Heart left ventricle (tissue), 16 donors: ENCODE results near the gene PSMG1. TPM values are rescaled to one million over a fixed set of nuclear protein-coding genes. Genes with fewer than 3 reads are reported as not detected.
A peak's percentile ranks its signal among the peaks of the same experiment; 100 is the strongest.
"Not testable (repeated sequence)": the region's sequence is repeated elsewhere in the genome, so short reads cannot be mapped to it uniquely, and the experiment has no call there.

Experiments used
- ATAC-seq, 4 donors: fragments of 200-7000 bp; cut with Tn5 transposase; one replicate each; pipeline ENCODE4 v1.9.1; 2020 to 2022; ENCODE audit warnings: moderate library complexity in 4 of 4, mild to moderate bottlenecking in 3 of 4, moderate number of reproducible peaks in 1 of 4
- DNase-seq, 5 donors: peaks; one replicate each; pipeline ENCODE4 v3.0.0-alpha.2; 2020
- H3K27ac ChIP-seq, 12 donors: fragments of 200-600 bp; sonication (generic) in 4 of 12; one replicate each; pipeline versions ENCODE4 v1.5.0 to v1.8.0; 2016 to 2022; ENCODE audit warnings: mild to moderate bottlenecking in 2 of 12
- H3K27me3 ChIP-seq, 9 donors: fragments of 200-600 bp; sonication (generic) in 2 of 9; one replicate each; pipeline versions ENCODE4 v1.5.1 to v1.8.0; 2016 to 2022; ENCODE audit warnings: mild to moderate bottlenecking in 3 of 9
- H3K36me3 ChIP-seq, 9 donors: fragments of 200-600 bp; sonication (generic) in 2 of 9; one replicate each; pipeline versions ENCODE4 v1.5.0 to v1.8.0; 2018 to 2022; ENCODE audit warnings: mild to moderate bottlenecking in 2 of 9
- H3K4me1 ChIP-seq, 12 donors: fragments of 200-600 bp; sonication (generic) in 4 of 12; one replicate each; pipeline versions ENCODE4 v1.5.0 to v1.8.0; 2016 to 2022; ENCODE audit warnings: mild to moderate bottlenecking in 3 of 12
- H3K4me3 ChIP-seq, 12 donors: fragments of 200-600 bp; sonication (generic) in 4 of 12; one replicate each; pipeline versions ENCODE4 v1.5.0 to v1.8.0; 2017 to 2022; ENCODE audit warnings: mild to moderate bottlenecking in 9 of 12, moderate library complexity in 4 of 12
- H3K9me3 ChIP-seq, 12 donors: fragments of 200-600 bp; sonication (generic) in 4 of 12; one replicate each; pipeline versions ENCODE4 v1.5.0 to v1.8.0; 2016 to 2022; ENCODE audit warnings: mild to moderate bottlenecking in 1 of 12
- CTCF ChIP-seq, 12 donors: fragments of 200-600 bp; sonication (generic) in 4 of 12; IDR thresholded peaks; one replicate each; pipeline versions ENCODE4 v1.5.0 to v1.8.0; 2018 to 2022; ENCODE audit warnings: antibody characterized with exemption in 12 of 12, mild to moderate bottlenecking in 5 of 12
- POLR2A ChIP-seq, 2 donors: fragments of 450-650 bp; IDR thresholded peaks; one replicate each; pipeline ENCODE4 v1.6.1; 2017; ENCODE audit warnings: antibody characterized with exemption in 2 of 2, mild to moderate bottlenecking in 2 of 2, moderate library complexity in 2 of 2
- WGBS, 4 donors: extraction: QIAGEN DNeasy Blood & Tissue Kit in 2 of 4; methylation state at CpG; one replicate each; pipeline versions ENCODE4 v1.1.5 to v1.1.7; 2013 to 2018; 5-methylcytosine and 5-hydroxymethylcytosine counted together
- intact Hi-C, 10 donors: fragments of 100-400 bp; cut with DNase I; formaldehyde crosslinking; loops; one replicate each; pipeline versions ENCODE4 v1.11.1 to v1.14.2; 2022
- polyA plus RNA-seq, 2 donors: library from polyadenylated mRNA; stranded (reverse); fragments of 200-250 nt; gene quantifications; one replicate each; pipeline ENCODE4 v1.2.3, GENCODE V29; 2013
- total RNA-seq, 9 donors: library from RNA; depleted of rRNA in 2 of 9; stranded (reverse); fragments of >200 nt in 2 of 9; fragmentation: NEBNext Ultra II Directional in 3 of 9; extraction: Animal tissue kit (Norgen Biotek cat#: 25700) in 3 of 9; gene quantifications; one replicate each; pipeline versions ENCODE4 v1.1.0 to v1.2.4, GENCODE V29; 2016 to 2023
- donor health status: ischemic (EF 13 %, LVEDD 7.1; RV severe dilation, severe dysfunction).
- donor health status: healthy with polysubstance abuse.
- donor health status: DM: no; HTN: yes; CAD: no.
- donor health status: DM: no; HTN: no; CAD: no.
- donor health status: ischemic (EF 25% LVEDD 6.9; RV normal size, moderate dysfunction).
- donor health status: ischemic (EF 25% LVEDD 5.7; RV mildly dilated, moderate dysfunction).
- donor health status: healthy.
- donor health status: DM: yes; HTN: yes; CAD: no.
- donor health status: ischemic (EF 35%, LVEDD 5.7; RV mildly dilated, moderate dysfunction).
- donor health status: nonischemic (EF 11% LVEDD 7.7; RV severe dilation, severe dysfunction).
- donor health status: DM: yes; HTN: yes; CAD: no.
- donor health status: PGD.
- donor health status: ischemic (EF 29% LVEDD 5.4; RV normal size, mild dysfunction).
- donor health status: nonischemic (EF 23%, LVEDD 6.1; RV moderate dilation, normal function).

PSMG1 gene
- total and polyA plus RNA-seq, 11 donors: 12.0 to 35.2 (median 26.7) TPM

GRCh38 chr21:39221997-39222486 is 38.8 kb upstream of the PSMG1 start:
- 68 to 74% (median 69%) methylated on average over 3 of the region's 3 CpGs for WGBS, 4 donors

GRCh38 chr21:39221282-39221996 is 38.2 kb upstream of the PSMG1 start:
- WGBS, 4 donors: 85 to 93% (median 91%) methylated on average over 7 of the region's 7 CpGs
- intact Hi-C loops: no loop called here
- no peak overlapping the region for H3K27ac ChIP-seq
- TF ChIP-seq CTCF (IDR thresholded peaks at IDR 0.05): no peak
- TF ChIP-seq POLR2A (IDR thresholded peaks at IDR 0.05): no peak
- no peak overlapping the region for H3K4me3 ChIP-seq
- peak in 1 of 4 donors; percentile 30 for ATAC-seq
- peaks cover 0 to 98% (median 67%) of the 10 kb centered on the region in 9 donors for H3K36me3 ChIP-seq
- DNase-seq: no peak
- H3K4me1 ChIP-seq: peaks cover 0 to 5% (median 0%) of the 10 kb centered on the region in 12 donors
- H3K27me3 ChIP-seq: no peaks in the 10 kb centered on the region
- H3K9me3 ChIP-seq: no peaks in the 10 kb centered on the region

More at GRCh38 chr21:39221997-39222486, 38.8 kb upstream of the PSMG1 start:
- Histone ChIP-seq H3K27me3 (no peaks in the 10 kb centered on the region), H3K9me3 (no peaks in the 10 kb centered on the region), H3K4me1 (peaks cover 0 to 5% (median 0%) of the 10 kb centered on the region in 12 donors), H3K36me3 (peaks cover 0 to 98% (median 69%) of the 10 kb centered on the region in 9 donors), H3K4me3 (no peak overlapping the region), H3K27ac (no peak overlapping the region)
- no peak for DNase-seq
- intact Hi-C loops: no loop called here
- ATAC-seq: no peak
- no peak for TF ChIP-seq CTCF (IDR thresholded peaks at IDR 0.05)
- TF ChIP-seq POLR2A (IDR thresholded peaks at IDR 0.05): no peak

- H3K4me3 ChIP-seq, H3K27me3 ChIP-seq, H3K9me3 ChIP-seq, DNase-seq, intact Hi-C loops, H3K27ac ChIP-seq, ATAC-seq, H3K4me1 ChIP-seq: not testable (repeated sequence)
- WGBS, 4 donors: 83 to 93% (median 86%) methylated on average over 2 of the region's 2 CpGs
- peaks cover 0 to 98% (median 69%) of the 10 kb centered on the region in 9 donors for H3K36me3 ChIP-seq
These were observed 37.6 kb upstream of the PSMG1 start for GRCh38 chr21:39220875-39221274.

- intact Hi-C loops: no loop called here
- WGBS, 4 donors: 46 to 59% (median 53%) methylated on average over 3 of the region's 3 CpGs
- peak; percentile 68 to 87 (median 84) for ATAC-seq
These were observed 36.9 kb upstream of the PSMG1 start for GRCh38 chr21:39220150-39220549.

More at GRCh38 chr21:39220150-39220549, 36.9 kb upstream of the PSMG1 start:
- Histone ChIP-seq H3K27ac (no peak overlapping the region), H3K4me1 (peaks cover 0 to 5% (median 0%) of the 10 kb centered on the region in 12 donors), H3K4me3 (no peak overlapping the region), H3K27me3 (no peaks in the 10 kb centered on the region), H3K9me3 (no peaks in the 10 kb centered on the region), H3K36me3 (peaks cover 0 to 99% (median 77%) of the 10 kb centered on the region in 9 donors)
- DNase-seq: no peak
- no peak for TF ChIP-seq POLR2A (IDR thresholded peaks at IDR 0.05)
- no peak for TF ChIP-seq CTCF (IDR thresholded peaks at IDR 0.05)
